Ovary (tissue), 3 donors: ENCODE measurements around the gene DIAPH1.

Source experiments
- CTCF ChIP-seq, 3 donors: fragments of 450-650 bp in 2 of 3; fragments of 200-600 bp in 1 of 3; IDR thresholded peaks; one replicate each; pipeline versions ENCODE4 v1.5.1 to v1.8.0; 2016 to 2022; ENCODE audit warnings: antibody characterized with exemption in 3 of 3, mild to moderate bottlenecking in 1 of 3
- POLR2A ChIP-seq: fragments of 450-650 bp; IDR thresholded peaks from one replicate; pipeline ENCODE4 v1.6.1; 2017; ENCODE audit warnings: antibody characterized with exemption, mild to moderate bottlenecking, moderate library complexity
- donor health status: DM: no; HTN: no; CAD: no.

- TF ChIP-seq CTCF (IDR thresholded peaks at IDR 0.05): no peak
- TF ChIP-seq POLR2A: no peak
Measured at GRCh38 chr5:141598391-141599345, 20.1 kb downstream of the DIAPH1 start.
